GM12873 (cell line): ENCODE results near the gene CACNA1C.

Source experiments
- CTCF ChIP-seq: IDR thresholded peaks from 2 replicates; pipeline ENCODE4 v1.5.1; 2012; ENCODE audit warnings: low read depth, mild to moderate bottlenecking, moderate library complexity, low read length, control low read depth; ENCODE audit not compliant: insufficient read depth; ENCODE audit errors: missing control alignments

CACNA1C gene

GRCh38 chr12:2187195-2187945 lies 134.6 kb downstream of the CACNA1C start:
- TF ChIP-seq CTCF: no peak

- TF ChIP-seq CTCF: no peak
These were observed 137.3 kb downstream of the CACNA1C start for GRCh38 chr12:2190085-2190484.

GRCh38 chr12:2190896-2191533 lies 138.2 kb downstream of the CACNA1C start:
- no peak for TF ChIP-seq CTCF

GRCh38 chr12:2191534-2192153 lies 138.9 kb downstream of the CACNA1C start:
- TF ChIP-seq CTCF: no peak

- TF ChIP-seq CTCF: no peak
These were observed 139.4 kb downstream of the CACNA1C start for GRCh38 chr12:2192231-2192630.

- TF ChIP-seq CTCF: no peak
These were observed 141.3 kb downstream of the CACNA1C start for GRCh38 chr12:2194060-2194459.

GRCh38 chr12:2194571-2194970 lies 141.8 kb downstream of the CACNA1C start:
- no peak for TF ChIP-seq CTCF
